OCI-LY1 (cell line): Measurements from ENCODE around the gene SLC22A23.

Experiments
- H2AFZ ChIP-seq: fragments of 200-600 bp; sonication (generic), shearing (Covaris generic); 2 replicates; pipeline ENCODE4 v1.6.0; 2014; ENCODE audit warnings: antibody characterized with exemption, mild to moderate bottlenecking, low read length
- H3F3A ChIP-seq: fragments of 200-600 bp; sonication (generic), shearing (Covaris generic); 2 replicates; pipeline ENCODE4 v1.6.0; 2014; ENCODE audit warnings: mild to moderate bottlenecking, antibody characterized with exemption, low read length, moderate library complexity; ENCODE audit not compliant: insufficient read depth
- H3K27ac ChIP-seq: fragments of 200-600 bp; sonication (generic); 2 replicates; pipeline ENCODE4 v1.5.1; 2014; ENCODE audit warnings: low read length, mixed run types, mild to moderate bottlenecking, low read depth; ENCODE audit not compliant: poor library complexity, severe bottlenecking
- H3K27me3 ChIP-seq: fragments of 200-600 bp; sonication (generic); 2 replicates; pipeline ENCODE4 v1.6.0; 2014; ENCODE audit warnings: antibody characterized with exemption, mild to moderate bottlenecking, low read length, moderate library complexity; ENCODE audit not compliant: insufficient read depth
- H3K36me3 ChIP-seq: fragments of 200-600 bp; sonication (generic); 2 replicates; pipeline ENCODE4 v1.6.1; 2014; ENCODE audit warnings: mild to moderate bottlenecking, antibody characterized with exemption, low read length, moderate library complexity, mixed read lengths; ENCODE audit not compliant: insufficient read depth
- H3K4me1 ChIP-seq: fragments of 200-600 bp; sonication (generic); 2 replicates; pipeline ENCODE4 v1.5.1; 2014; ENCODE audit warnings: mild to moderate bottlenecking, low read length, moderate library complexity; ENCODE audit not compliant: insufficient read depth, severe bottlenecking
- H3K4me2 ChIP-seq: fragments of 200-600 bp; sonication (generic), shearing (Covaris generic); 2 replicates; pipeline ENCODE4 v1.6.1; 2014; ENCODE audit warnings: low read length
- H3K4me3 ChIP-seq: fragments of 200-600 bp; sonication (generic); 2 replicates; pipeline ENCODE4 v1.5.1; 2014; ENCODE audit warnings: low read length, low read depth, mild to moderate bottlenecking, mixed read lengths; ENCODE audit not compliant: poor library complexity, severe bottlenecking
- H3K79me2 ChIP-seq: fragments of 200-600 bp; shearing (Covaris generic); 2 replicates; pipeline ENCODE4 v1.6.1; 2016; ENCODE audit warnings: mixed run types, low read length, mixed read lengths; ENCODE audit not compliant: insufficient read depth
- H3K9ac ChIP-seq: fragments of 200-600 bp; sonication (generic), shearing (Covaris generic); 2 replicates; pipeline ENCODE4 v1.6.1; 2014; ENCODE audit warnings: mild to moderate bottlenecking, low read length, mixed read lengths
- H3K9me2 ChIP-seq: fragments of 200-600 bp; sonication (generic), shearing (Covaris generic); 2 replicates; pipeline ENCODE4 v1.6.1; 2014; ENCODE audit warnings: low read depth, mild to moderate bottlenecking, low read length, mixed read lengths
- H3K9me3 ChIP-seq: fragments of 200-600 bp; shearing (Covaris generic); 2 replicates; pipeline ENCODE4 v1.6.1; 2014; ENCODE audit warnings: low read length, mixed read lengths
- H4K20me1 ChIP-seq: fragments of 200-600 bp; sonication (generic), shearing (Covaris generic); 2 replicates; pipeline ENCODE4 v1.6.0; 2016; ENCODE audit warnings: mild to moderate bottlenecking, low read length; ENCODE audit not compliant: insufficient read depth
- CTCF ChIP-seq: fragments of 200-600 bp; sonication (generic), shearing (Covaris generic); IDR thresholded peaks from 2 replicates; pipeline ENCODE4 v1.5.1; 2017; ENCODE audit warnings: mild to moderate bottlenecking, antibody characterized with exemption, low read length, moderate library complexity, mixed read lengths
- EZH2 ChIP-seq: fragments of 200-600 bp; sonication (generic), shearing (Covaris generic); IDR thresholded peaks from 2 replicates; pipeline ENCODE4 v1.8.0; 2017; ENCODE audit warnings: borderline replicate concordance, mixed run types, mild to moderate bottlenecking, antibody characterized with exemption, low read length, moderate library complexity, mixed read lengths

The SLC22A23 gene

GRCh38 chr6:3258720-3259490 lies 197.9 kb downstream of the SLC22A23 start, which contains the start of gene PSMG4:
Gene PSMG4 (plus strand): TSS chr6:3258947. CDS start chr6:3259023, 76 bp downstream.
- peak within 1 kb of the TSS; percentile 86 for H3K4me3 ChIP-seq
- H2AFZ ChIP-seq = no peak within 1 kb of the TSS
- peaks cover 24% of the 10 kb centered on the region for H3K4me1 ChIP-seq
- H3K9me3 ChIP-seq = no peaks in the 10 kb centered on the region
- H3K79me2 ChIP-seq = peaks cover 32% of the 10 kb centered on the region
- H4K20me1 ChIP-seq = no peaks in the 10 kb centered on the region
- H3K27ac ChIP-seq = peak within 1 kb of the TSS; percentile 41
- TF ChIP-seq CTCF (no peak), EZH2 (no peak)
- no peaks in the 10 kb centered on the region for H3K9me2 ChIP-seq
- no peaks in the 10 kb centered on the region for H3F3A ChIP-seq
- peak within 1 kb of the TSS; percentile 90 for H3K9ac ChIP-seq
- H3K27me3 ChIP-seq = no peaks in the 10 kb centered on the region
- H3K36me3 ChIP-seq = peaks cover 27% of the 10 kb centered on the region
- H3K4me2 ChIP-seq = peak within 1 kb of the TSS; percentile 65

DNA sequence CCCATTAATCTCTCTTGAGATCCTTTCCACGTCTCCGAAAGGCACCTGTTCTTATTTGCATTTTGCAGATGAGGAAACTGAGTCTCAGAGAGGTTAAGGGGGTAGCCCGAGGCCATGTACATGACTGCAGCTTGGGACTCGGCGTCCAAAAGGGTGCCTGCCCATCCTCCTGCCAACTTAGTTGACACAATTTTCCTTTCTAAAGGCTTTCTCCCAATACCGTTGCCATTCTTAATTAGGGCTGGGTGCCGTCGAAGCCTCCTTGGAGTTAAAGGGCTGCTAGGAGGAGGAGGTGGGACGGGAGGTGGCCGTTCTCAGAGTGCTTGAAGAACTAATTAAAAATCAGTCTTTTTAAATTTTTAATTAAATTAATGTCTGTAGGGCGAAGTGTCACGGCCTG lies 198.6 kb downstream of the SLC22A23 start:
- H2AFZ ChIP-seq = no peak overlapping the region
- H3K4me3 ChIP-seq = peak overlapping the region; percentile 86
- H4K20me1 ChIP-seq = no peaks in the 10 kb centered on the region
- no peak overlapping the region for H3K9ac ChIP-seq
- no peaks in the 10 kb centered on the region for H3F3A ChIP-seq
- no peaks in the 10 kb centered on the region for H3K27me3 ChIP-seq
- H3K4me2 ChIP-seq = peak overlapping the region; percentile 59
- H3K79me2 ChIP-seq = peaks cover 32% of the 10 kb centered on the region
- H3K9me2 ChIP-seq = no peaks in the 10 kb centered on the region
- TF ChIP-seq CTCF (no peak), EZH2 (no peak)
- H3K9me3 ChIP-seq = no peaks in the 10 kb centered on the region
- H3K4me1 ChIP-seq = peaks cover 24% of the 10 kb centered on the region
- H3K36me3 ChIP-seq = peaks cover 20% of the 10 kb centered on the region; the same call in 1 of the 2 replicates
- no peak overlapping the region for H3K27ac ChIP-seq

- H3K4me1 ChIP-seq = no peaks in the 10 kb centered on the region
- TF ChIP-seq EZH2 = no peak
- TF ChIP-seq CTCF = no peak
- H3F3A ChIP-seq = no peaks in the 10 kb centered on the region
- H3K9ac ChIP-seq = no peak overlapping the region
- no peaks in the 10 kb centered on the region for H3K27me3 ChIP-seq
- no peaks in the 10 kb centered on the region for H3K79me2 ChIP-seq
- no peaks in the 10 kb centered on the region for H4K20me1 ChIP-seq
- no peaks in the 10 kb centered on the region for H3K9me2 ChIP-seq
- H3K4me2 ChIP-seq = no peak overlapping the region
- H3K9me3 ChIP-seq = no peaks in the 10 kb centered on the region
- no peak overlapping the region for H3K4me3 ChIP-seq
- H2AFZ ChIP-seq = no peak overlapping the region
- no peak overlapping the region for H3K27ac ChIP-seq
- H3K36me3 ChIP-seq = no peaks in the 10 kb centered on the region
Observed at GRCh38 chr6:3253597-3253961, 203.3 kb downstream of the SLC22A23 start.
